SK-N-SH (cell line): Measurements from ENCODE around the gene TRABD2A. TPM values are rescaled to one million over a fixed set of nuclear protein-coding genes. Genes with fewer than 3 reads are reported as not detected.

Experiments used
- CTCF ChIA-PET: fragments of 300-600, 350-600 bp; formaldehyde crosslinking; extraction: SDS; loops from one replicate; lab custom pipeline; 2021; lab: Yijun Ruan, JAX
- POLR2A ChIA-PET: fragments of 350-600 bp; sonication (Branson Sonifier 250); formaldehyde crosslinking; extraction: SDS; loops from one replicate; lab custom pipeline; 2020; ENCODE audit warnings: antibody characterized with exemption, inconsistent platforms; lab: Yijun Ruan, JAX
- DNase-seq: peaks from one replicate; pipeline ENCODE4 v3.0.0; 2012
- H2AFZ ChIP-seq: fragments of 200-600 bp; sonication (generic); 2 replicates; pipeline ENCODE4 v1.8.1; 2016; ENCODE audit warnings: antibody characterized with exemption, mild to moderate bottlenecking, low read depth
- H3F3A ChIP-seq: fragments of 200-600 bp; sonication (generic); replicated peaks from 2 replicates; pipeline ENCODE3; 2016; ENCODE audit warnings: antibody characterized with exemption, mild to moderate bottlenecking; ENCODE audit not compliant: insufficient read depth
- H3K27ac ChIP-seq, 2 experiments: fragments of 200-500 bp in 1 of 2; fragments of 200-600 bp in 1 of 2; sonication (Bioruptor generic) in 1 of 2; sonication (generic), shearing (Covaris generic) in 1 of 2; 2 replicates each; pipeline versions ENCODE4 v1.5.1 to v1.6.1; 2014 to 2016; ENCODE audit warnings: low read depth in 2 of 2, inconsistent platforms in 1 of 2, low read length in 1 of 2, mild to moderate bottlenecking in 1 of 2, mixed read lengths in 1 of 2
- H3K27me3 ChIP-seq: fragments of 200-600 bp; sonication (generic), shearing (Covaris generic); 2 replicates; pipeline ENCODE4 v1.6.1; 2016; ENCODE audit warnings: mixed run types; ENCODE audit not compliant: insufficient read depth
- H3K36me3 ChIP-seq, 2 experiments: fragments of 200-500 bp in 1 of 2; fragments of 200-600 bp in 1 of 2; sonication (Bioruptor generic) in 1 of 2; sonication (generic) in 1 of 2; replicated peaks in 1 of 2; 2 replicates each; pipeline versions ENCODE3 to v1.5.1; 2014 to 2016; ENCODE audit warnings: low read length in 1 of 2, mild to moderate bottlenecking in 1 of 2; ENCODE audit not compliant: insufficient read depth in 2 of 2, control insufficient read depth in 1 of 2
- H3K4me1 ChIP-seq, 2 experiments: fragments of 200-500 bp in 1 of 2; fragments of 200-600 bp in 1 of 2; sonication (Bioruptor generic) in 1 of 2; sonication (generic), shearing (Covaris generic) in 1 of 2; 2 replicates each; pipeline versions ENCODE4 v1.5.1 to v1.6.1; 2014 to 2016; ENCODE audit warnings: low read depth in 1 of 2, low read length in 1 of 2, mixed run types in 1 of 2; ENCODE audit not compliant: insufficient read depth in 2 of 2, control insufficient read depth in 1 of 2
- H3K4me2 ChIP-seq: fragments of 200-600 bp; sonication (generic), shearing (Covaris generic); 2 replicates; pipeline ENCODE4 v1.6.1; 2017; ENCODE audit warnings: mixed run types
- H3K4me3 ChIP-seq, 2 experiments: fragments of 200-500 bp in 1 of 2; fragments of 200-600 bp in 1 of 2; sonication (Bioruptor generic) in 1 of 2; sonication (generic), shearing (Covaris generic) in 1 of 2; 2 replicates each; pipeline versions ENCODE4 v1.5.1 to v1.8.1; 2014 to 2016; ENCODE audit warnings: low read depth in 2 of 2, inconsistent platforms in 1 of 2, low read length in 1 of 2, mild to moderate bottlenecking in 1 of 2, mixed read lengths in 1 of 2, moderate library complexity in 1 of 2
- H3K79me2 ChIP-seq: fragments of 200-600 bp; sonication (generic); 2 replicates; pipeline ENCODE4 v1.8.1; 2017; ENCODE audit warnings: mild to moderate bottlenecking; ENCODE audit not compliant: insufficient read depth
- H3K9ac ChIP-seq: fragments of 200-600 bp; sonication (generic); 2 replicates; pipeline ENCODE4 v1.6.1; 2017; ENCODE audit warnings: mixed run types
- H3K9me2 ChIP-seq: fragments of 200-600 bp; sonication (generic); 2 replicates; pipeline ENCODE4 v1.6.1; 2017; ENCODE audit warnings: mixed run types
- H3K9me3 ChIP-seq: fragments of 200-600 bp; sonication (generic); 2 replicates; pipeline ENCODE4 v1.6.1; 2017; ENCODE audit warnings: mixed run types, mild to moderate bottlenecking, moderate library complexity
- H4K20me1 ChIP-seq: fragments of 200-600 bp; sonication (generic); 2 replicates; pipeline ENCODE4 v1.6.1; 2017; ENCODE audit warnings: mild to moderate bottlenecking, mixed run types; ENCODE audit not compliant: insufficient read depth
- CHD2 ChIP-seq: fragments of 150-350 bp; IDR thresholded peaks from 2 replicates; pipeline ENCODE4 v1.6.1; 2018; ENCODE audit warnings: low read length; ENCODE audit not compliant: partially characterized antibody
- ELF1 ChIP-seq: IDR thresholded peaks from 2 replicates; pipeline ENCODE4 v1.4.0; 2012
- EP300 ChIP-seq, 2 experiments: IDR thresholded peaks; 2 replicates each; pipeline versions ENCODE4 v1.4.0 to v1.6.1; 2012; ENCODE audit warnings: borderline replicate concordance in 1 of 2, low read depth in 1 of 2, low read length in 1 of 2
- FOXJ3 ChIP-seq: sonication (generic); formaldehyde crosslinking; IDR thresholded peaks from 2 replicates; pipeline ENCODE4 v1.5.1; 2020; ENCODE audit warnings: mild to moderate bottlenecking, missing genetic modification reagents
- JUND ChIP-seq: IDR thresholded peaks from 2 replicates; pipeline ENCODE4 v1.4.0; 2012
- MEF2A ChIP-seq: IDR thresholded peaks from 2 replicates; pipeline ENCODE4 v1.4.0; 2012; ENCODE audit warnings: low read depth, borderline replicate concordance
- MXI1 ChIP-seq: IDR thresholded peaks from 2 replicates; pipeline ENCODE4 v1.6.1; 2012; ENCODE audit warnings: mild to moderate bottlenecking, low read depth, low read length, improper control_type of control experiment
- NFIC ChIP-seq: IDR thresholded peaks from 2 replicates; pipeline ENCODE4 v1.4.0; 2012; ENCODE audit warnings: borderline replicate concordance
- NRF1 ChIP-seq: IDR thresholded peaks from 2 replicates; pipeline ENCODE4 v1.6.1; 2012; ENCODE audit warnings: low read depth, mild to moderate bottlenecking, low read length
- RCOR1 ChIP-seq: fragments of 150-350 bp; IDR thresholded peaks from 2 replicates; pipeline ENCODE4 v1.6.1; 2017; ENCODE audit warnings: antibody characterized with exemption, low read length
- RFX5 ChIP-seq: IDR thresholded peaks from 2 replicates; pipeline ENCODE4 v1.6.1; 2012; ENCODE audit warnings: mild to moderate bottlenecking, improper control_type of control experiment, low read length
- SIN3A ChIP-seq: IDR thresholded peaks from 2 replicates; pipeline ENCODE4 v1.6.1; 2012; ENCODE audit warnings: low read depth, mild to moderate bottlenecking, low read length, moderate library complexity, borderline replicate concordance
- SMC3 ChIP-seq: IDR thresholded peaks from 2 replicates; pipeline ENCODE4 v1.6.1; 2012; ENCODE audit warnings: low read depth, low read length, improper control_type of control experiment
- TEAD4 ChIP-seq: IDR thresholded peaks from 2 replicates; pipeline ENCODE4 v1.4.0; 2012; ENCODE audit warnings: mild to moderate bottlenecking, borderline replicate concordance; ENCODE audit not compliant: insufficient read depth
- WGBS: methylation state at CpG from one replicate; pipeline ENCODE4 v1.1.6; 2017; ENCODE audit warnings: low lambda C conversion rate; 5-methylcytosine and 5-hydroxymethylcytosine counted together
- polyA plus RNA-seq, 3 experiments: library from polyadenylated mRNA; depleted of rRNA; stranded (reverse); fragments of >200 nt; gene quantifications; 2 replicates each; pipeline ENCODE4 v1.2.3, GENCODE V29; 2012
- TF ChIP-seq, protein P1 (sequence below): fragments of 150-350 bp; IDR thresholded peaks from 2 replicates; pipeline ENCODE4 v1.6.1; 2017; ENCODE audit warnings: antibody characterized with exemption, low read length, low read depth, borderline replicate concordance
- TF ChIP-seq, protein P2 (sequence below): IDR thresholded peaks from 2 replicates; pipeline ENCODE4 v1.6.1; 2012; ENCODE audit warnings: mild to moderate bottlenecking, low read depth, low read length, moderate library complexity
- TF ChIP-seq, protein P3 (sequence below): IDR thresholded peaks from 2 replicates; pipeline ENCODE4 v1.4.0; 2012; ENCODE audit warnings: low read depth
- TF ChIP-seq, protein P4 (sequence below): fragments of 200-600 bp; sonication (generic); IDR thresholded peaks from 2 replicates; pipeline ENCODE4 v1.6.1; 2017; ENCODE audit warnings: antibody characterized with exemption, mild to moderate bottlenecking, moderate library complexity
- TF ChIP-seq, protein P5 (sequence below): fragments of 150-350 bp; IDR thresholded peaks from 2 replicates; pipeline ENCODE4 v1.6.1; 2016; ENCODE audit warnings: mild to moderate bottlenecking, low read depth, low read length

TRABD2A gene
- polyA plus RNA-seq, 1 of the 3 experiments (the other 2 are of a cell fraction), result 3.0 TPM

DNA sequence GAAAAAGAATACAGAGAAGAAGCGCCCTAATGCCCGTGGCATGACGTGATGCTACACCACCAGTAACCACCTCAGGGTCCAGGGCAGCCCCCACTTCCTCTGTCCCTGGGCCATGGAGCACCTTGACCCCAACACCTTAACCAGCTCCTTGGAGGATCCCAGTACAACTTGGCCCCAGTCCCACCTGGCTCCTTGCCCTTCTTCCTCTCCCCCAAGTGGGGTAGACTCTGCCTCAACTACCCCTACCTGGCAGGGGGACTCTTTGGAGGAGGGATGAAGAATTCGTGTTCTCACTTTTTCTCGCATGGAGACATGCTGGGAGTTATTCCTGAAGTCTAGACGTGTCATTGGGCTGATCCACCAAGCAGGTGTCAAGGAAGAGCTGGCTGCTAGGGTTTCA lies 18.9 kb downstream of the TRABD2A start:
- no peak overlapping the region for H2AFZ ChIP-seq
- CTCF ChIA-PET, result interaction anchor here (0.5 to 1.8 kb wide), 3 partner anchors 19 to 1213 kb away, joined by 3 to 9 read pairs (median 3); partner anchors contain the start of gene TRABD2A
- WGBS, result 26% methylated on average over 6 of the region's 6 CpGs

DNA sequence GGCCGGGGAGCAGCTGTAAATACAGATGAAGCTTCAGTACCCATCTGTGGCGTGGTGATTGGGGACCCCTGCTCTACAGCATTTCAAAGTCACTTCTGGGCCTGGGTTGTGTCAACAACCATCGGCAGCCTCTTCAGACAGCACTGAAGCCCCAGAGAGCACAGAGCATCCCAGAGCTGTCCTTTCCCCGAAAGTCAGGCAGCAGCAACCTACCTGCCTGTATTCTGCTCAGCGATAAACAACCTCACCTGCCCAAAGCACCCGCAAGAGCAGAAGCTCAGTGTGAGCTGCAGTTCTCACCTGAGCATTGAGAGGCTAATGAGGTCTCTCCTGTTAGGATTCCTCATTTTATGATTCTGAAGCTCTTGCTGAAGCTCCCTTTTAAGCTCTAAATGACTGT lies 19.3 kb downstream of the TRABD2A start:
- ChIA-PET CTCF (interaction anchor here (0.5 to 1.8 kb wide), 3 partner anchors 20 to 1213 kb away, joined by 3 to 9 read pairs (median 3); partner anchors contain the start of gene TRABD2A), POLR2A (no interaction called here)
- Histone ChIP-seq H2AFZ (no peak overlapping the region), H3K9me3 (no peaks in the 10 kb centered on the region), H3K4me2 (no peak overlapping the region), H3K27ac (no peak overlapping the region), H3K79me2 (no peaks in the 10 kb centered on the region), H3K4me1 (no peaks in the 10 kb centered on the region), H3K27me3 (peaks cover 18% of the 10 kb centered on the region; the same call in 1 of the 2 replicates), H3K9ac (no peak overlapping the region), H3F3A (no peaks in the 10 kb centered on the region), H4K20me1 (no peaks in the 10 kb centered on the region), H3K36me3 (no peaks in the 10 kb centered on the region), H3K9me2 (no peaks in the 10 kb centered on the region), H3K4me3 (no peak overlapping the region)
- no peak for DNase-seq
- no peak for TF ChIP-seq SMC3
- TF ChIP-seq, protein P1, sequence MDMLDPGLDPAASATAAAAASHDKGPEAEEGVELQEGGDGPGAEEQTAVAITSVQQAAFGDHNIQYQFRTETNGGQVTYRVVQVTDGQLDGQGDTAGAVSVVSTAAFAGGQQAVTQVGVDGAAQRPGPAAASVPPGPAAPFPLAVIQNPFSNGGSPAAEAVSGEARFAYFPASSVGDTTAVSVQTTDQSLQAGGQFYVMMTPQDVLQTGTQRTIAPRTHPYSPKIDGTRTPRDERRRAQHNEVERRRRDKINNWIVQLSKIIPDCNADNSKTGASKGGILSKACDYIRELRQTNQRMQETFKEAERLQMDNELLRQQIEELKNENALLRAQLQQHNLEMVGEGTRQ, result no peak
- TF ChIP-seq CHD2, result no peak
- TF ChIP-seq EP300 (IDR thresholded peaks at IDR 0.05; ENCODE audit: borderline replicate concordance in 1 of 2, low read depth in 1 of 2, low read length in 1 of 2), result no peak
- TF ChIP-seq, protein P2, sequence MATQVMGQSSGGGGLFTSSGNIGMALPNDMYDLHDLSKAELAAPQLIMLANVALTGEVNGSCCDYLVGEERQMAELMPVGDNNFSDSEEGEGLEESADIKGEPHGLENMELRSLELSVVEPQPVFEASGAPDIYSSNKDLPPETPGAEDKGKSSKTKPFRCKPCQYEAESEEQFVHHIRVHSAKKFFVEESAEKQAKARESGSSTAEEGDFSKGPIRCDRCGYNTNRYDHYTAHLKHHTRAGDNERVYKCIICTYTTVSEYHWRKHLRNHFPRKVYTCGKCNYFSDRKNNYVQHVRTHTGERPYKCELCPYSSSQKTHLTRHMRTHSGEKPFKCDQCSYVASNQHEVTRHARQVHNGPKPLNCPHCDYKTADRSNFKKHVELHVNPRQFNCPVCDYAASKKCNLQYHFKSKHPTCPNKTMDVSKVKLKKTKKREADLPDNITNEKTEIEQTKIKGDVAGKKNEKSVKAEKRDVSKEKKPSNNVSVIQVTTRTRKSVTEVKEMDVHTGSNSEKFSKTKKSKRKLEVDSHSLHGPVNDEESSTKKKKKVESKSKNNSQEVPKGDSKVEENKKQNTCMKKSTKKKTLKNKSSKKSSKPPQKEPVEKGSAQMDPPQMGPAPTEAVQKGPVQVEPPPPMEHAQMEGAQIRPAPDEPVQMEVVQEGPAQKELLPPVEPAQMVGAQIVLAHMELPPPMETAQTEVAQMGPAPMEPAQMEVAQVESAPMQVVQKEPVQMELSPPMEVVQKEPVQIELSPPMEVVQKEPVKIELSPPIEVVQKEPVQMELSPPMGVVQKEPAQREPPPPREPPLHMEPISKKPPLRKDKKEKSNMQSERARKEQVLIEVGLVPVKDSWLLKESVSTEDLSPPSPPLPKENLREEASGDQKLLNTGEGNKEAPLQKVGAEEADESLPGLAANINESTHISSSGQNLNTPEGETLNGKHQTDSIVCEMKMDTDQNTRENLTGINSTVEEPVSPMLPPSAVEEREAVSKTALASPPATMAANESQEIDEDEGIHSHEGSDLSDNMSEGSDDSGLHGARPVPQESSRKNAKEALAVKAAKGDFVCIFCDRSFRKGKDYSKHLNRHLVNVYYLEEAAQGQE, result no peak
- TF ChIP-seq SIN3A, result no peak
- no peak for TF ChIP-seq NRF1
- TF ChIP-seq TEAD4, result no peak
- no peak for TF ChIP-seq MEF2A
- TF ChIP-seq ELF1, result no peak
- TF ChIP-seq NFIC, result no peak
- 13% methylated on average over 2 of the region's 6 CpGs for WGBS

More for the DNA sequence above, 18.9 kb downstream of the TRABD2A start:
- H3K4me1 ChIP-seq, result no peaks in the 10 kb centered on the region
- H3K9me3 ChIP-seq, result no peaks in the 10 kb centered on the region
- no peaks in the 10 kb centered on the region for H3K79me2 ChIP-seq
- no peaks in the 10 kb centered on the region for H3F3A ChIP-seq
- H3K27ac ChIP-seq, result no peak overlapping the region
- TF ChIP-seq EP300 (IDR thresholded peaks at IDR 0.05; ENCODE audit: borderline replicate concordance in 1 of 2, low read depth in 1 of 2, low read length in 1 of 2) (no peak), MXI1 (no peak), JUND (no peak), RFX5 (no peak), RCOR1 (no peak), ELF1 (no peak), NFIC (no peak), FOXJ3 (CRISPR knock-in tag) (no peak)
- TF ChIP-seq, protein P3, sequence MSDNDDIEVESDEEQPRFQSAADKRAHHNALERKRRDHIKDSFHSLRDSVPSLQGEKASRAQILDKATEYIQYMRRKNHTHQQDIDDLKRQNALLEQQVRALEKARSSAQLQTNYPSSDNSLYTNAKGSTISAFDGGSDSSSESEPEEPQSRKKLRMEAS, result no peak
- TF ChIP-seq, protein P4, sequence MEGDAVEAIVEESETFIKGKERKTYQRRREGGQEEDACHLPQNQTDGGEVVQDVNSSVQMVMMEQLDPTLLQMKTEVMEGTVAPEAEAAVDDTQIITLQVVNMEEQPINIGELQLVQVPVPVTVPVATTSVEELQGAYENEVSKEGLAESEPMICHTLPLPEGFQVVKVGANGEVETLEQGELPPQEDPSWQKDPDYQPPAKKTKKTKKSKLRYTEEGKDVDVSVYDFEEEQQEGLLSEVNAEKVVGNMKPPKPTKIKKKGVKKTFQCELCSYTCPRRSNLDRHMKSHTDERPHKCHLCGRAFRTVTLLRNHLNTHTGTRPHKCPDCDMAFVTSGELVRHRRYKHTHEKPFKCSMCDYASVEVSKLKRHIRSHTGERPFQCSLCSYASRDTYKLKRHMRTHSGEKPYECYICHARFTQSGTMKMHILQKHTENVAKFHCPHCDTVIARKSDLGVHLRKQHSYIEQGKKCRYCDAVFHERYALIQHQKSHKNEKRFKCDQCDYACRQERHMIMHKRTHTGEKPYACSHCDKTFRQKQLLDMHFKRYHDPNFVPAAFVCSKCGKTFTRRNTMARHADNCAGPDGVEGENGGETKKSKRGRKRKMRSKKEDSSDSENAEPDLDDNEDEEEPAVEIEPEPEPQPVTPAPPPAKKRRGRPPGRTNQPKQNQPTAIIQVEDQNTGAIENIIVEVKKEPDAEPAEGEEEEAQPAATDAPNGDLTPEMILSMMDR, result no peak
- TF ChIP-seq, protein P5, sequence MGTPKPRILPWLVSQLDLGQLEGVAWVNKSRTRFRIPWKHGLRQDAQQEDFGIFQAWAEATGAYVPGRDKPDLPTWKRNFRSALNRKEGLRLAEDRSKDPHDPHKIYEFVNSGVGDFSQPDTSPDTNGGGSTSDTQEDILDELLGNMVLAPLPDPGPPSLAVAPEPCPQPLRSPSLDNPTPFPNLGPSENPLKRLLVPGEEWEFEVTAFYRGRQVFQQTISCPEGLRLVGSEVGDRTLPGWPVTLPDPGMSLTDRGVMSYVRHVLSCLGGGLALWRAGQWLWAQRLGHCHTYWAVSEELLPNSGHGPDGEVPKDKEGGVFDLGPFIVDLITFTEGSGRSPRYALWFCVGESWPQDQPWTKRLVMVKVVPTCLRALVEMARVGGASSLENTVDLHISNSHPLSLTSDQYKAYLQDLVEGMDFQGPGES, result no peak
- TF ChIP-seq, all 33 proteins: peak for 0
- Histone ChIP-seq H3K36me3 (no peaks in the 10 kb centered on the region), H3K9me2 (no peaks in the 10 kb centered on the region), H4K20me1 (no peaks in the 10 kb centered on the region), H3K4me3 (no peak overlapping the region), H3K4me2 (no peak overlapping the region), H3K27me3 (peaks cover 23% of the 10 kb centered on the region; the same call in 1 of the 2 replicates), H3K9ac (no peak overlapping the region)
- POLR2A ChIA-PET, result no interaction called here
- no peak for DNase-seq
